T-cell (primary cell): Measurements from ENCODE around the gene PACSIN3. TPM values are rescaled to one million over a fixed set of nuclear protein-coding genes. Genes with fewer than 3 reads are reported as not detected.
"Not testable (repeated sequence)": the region's sequence is repeated elsewhere in the genome, so short reads cannot be mapped to it uniquely, and the experiment has no call there.

ENCODE experiments used
- ATAC-seq, 4 experiments: fragments of 200-7000 bp in 3 of 4; fragments of 150-1000 bp in 1 of 4; cut with Tn5 transposase; replicated peaks in 1 of 4; 1 replicate in 3 of 4; 2 replicates in 1 of 4; pipeline ENCODE4 v1.10.0; 2021; ENCODE audit warnings: moderate library complexity in 3 of 4, mild to moderate bottlenecking in 2 of 4, moderate number of reproducible peaks in 1 of 4
- CTCF ChIA-PET, 2 donors: fragments of 300-600 bp; sonication (Branson Sonifier 250); formaldehyde crosslinking; loops; one replicate each; lab custom pipeline; 2022; ENCODE audit warnings: antibody characterized with exemption in 2 of 2; lab: Charles Lee
- POLR2A ChIA-PET, 2 donors: fragments of 300-600 bp; sonication (Branson Sonifier 250); formaldehyde crosslinking; loops; one replicate each; lab custom pipeline; 2022; ENCODE audit warnings: antibody characterized with exemption in 2 of 2; lab: Charles Lee
- DNase-seq, 35 experiments: peaks; one replicate each; pipeline versions ENCODE4 v3.0.0 to v3.0.0-alpha.2; 2013 to 2023
- H3K27ac ChIP-seq: one replicate; pipeline ENCODE4 v1.5.1; 2013; ENCODE audit warnings: low read length
- H3K27me3 ChIP-seq, 2 experiments: replicated peaks in 1 of 2; 1 replicate in 1 of 2; 2 replicates in 1 of 2; pipeline versions ENCODE4 v1.6.1 to v1.7.0; 2013; ENCODE audit warnings: low read length in 1 of 2, mixed read lengths in 1 of 2; ENCODE audit not compliant: control insufficient read depth in 2 of 2, insufficient read depth in 2 of 2; ENCODE audit errors: extremely low read depth in 1 of 2
- H3K36me3 ChIP-seq, 2 donors: 1 replicate in 1 of 2; 2 replicates in 1 of 2; pipeline versions ENCODE4 v1.6.1 to v1.7.0; 2013; ENCODE audit warnings: low read length in 1 of 2; ENCODE audit not compliant: control insufficient read depth in 2 of 2, insufficient read depth in 1 of 2; ENCODE audit errors: extremely low read depth in 1 of 2
- H3K4me1 ChIP-seq, 2 experiments: 1 replicate in 1 of 2; 2 replicates in 1 of 2; pipeline versions ENCODE4 v1.6.1 to v1.7.0; 2013; ENCODE audit warnings: low read length in 2 of 2, mixed read lengths in 1 of 2; ENCODE audit not compliant: insufficient read depth in 2 of 2, control insufficient read depth in 1 of 2; ENCODE audit errors: extremely low read depth in 1 of 2
- H3K4me3 ChIP-seq, 2 donors: 1 replicate in 1 of 2; 2 replicates in 1 of 2; pipeline versions ENCODE4 v1.5.1 to v1.7.0; 2013; ENCODE audit warnings: mild to moderate bottlenecking in 2 of 2, low read length in 1 of 2, moderate library complexity in 1 of 2; ENCODE audit not compliant: control insufficient read depth in 1 of 2; ENCODE audit errors: extremely low read depth in 1 of 2
- H3K9me3 ChIP-seq: 2 replicates; pipeline ENCODE4 v1.7.0; 2013
- H3K27ac Mint-ChIP-seq, 2 donors: one replicate each; pipeline ENCODE4 v1.8.0; 2020 to 2021; ENCODE audit warnings: mild to moderate bottlenecking in 2 of 2, mixed read lengths in 2 of 2
- H3K27me3 Mint-ChIP-seq, 2 donors: one replicate each; pipeline ENCODE4 v1.8.0; 2021 to 2022; ENCODE audit warnings: mixed read lengths in 2 of 2
- H3K36me3 Mint-ChIP-seq: one replicate; pipeline ENCODE4 v1.8.0; 2021; ENCODE audit warnings: mixed read lengths
- H3K4me1 Mint-ChIP-seq, 3 donors: one replicate each; pipeline ENCODE4 v1.8.0; 2020 to 2022; ENCODE audit warnings: mixed read lengths in 3 of 3, mild to moderate bottlenecking in 1 of 3
- H3K4me3 Mint-ChIP-seq, 3 donors: one replicate each; pipeline ENCODE4 v1.8.0; 2020 to 2022; ENCODE audit warnings: mild to moderate bottlenecking in 3 of 3, mixed read lengths in 3 of 3, moderate library complexity in 3 of 3
- H3K9me3 Mint-ChIP-seq, 3 donors: one replicate each; pipeline ENCODE4 v1.8.0; 2020 to 2022; ENCODE audit warnings: mixed read lengths in 3 of 3
- WGBS: methylation state at CpG from one replicate; pipeline ENCODE4 v1.1.5; 2013; ENCODE audit warnings: missing lambda C conversion rate; ENCODE audit not compliant: insufficient coverage; 5-methylcytosine and 5-hydroxymethylcytosine counted together
- total RNA-seq, 35 experiments: library from RNA in 6 of 35; stranded (reverse) in 6 of 35; fragments of 120-200 nt in 1 of 35; gene quantifications; one replicate each; pipeline versions ENCODE4 v1.2.1 to v1.2.4 and lab custom pipeline; 2013 to 2026

PACSIN3 gene
- total RNA-seq, 5 donors from 2014 or later (not counting 1 experiment from before 2014, with no cell fraction given): 0.49 to 1.9 (median 1.4) TPM; not detected in 1

DNA sequence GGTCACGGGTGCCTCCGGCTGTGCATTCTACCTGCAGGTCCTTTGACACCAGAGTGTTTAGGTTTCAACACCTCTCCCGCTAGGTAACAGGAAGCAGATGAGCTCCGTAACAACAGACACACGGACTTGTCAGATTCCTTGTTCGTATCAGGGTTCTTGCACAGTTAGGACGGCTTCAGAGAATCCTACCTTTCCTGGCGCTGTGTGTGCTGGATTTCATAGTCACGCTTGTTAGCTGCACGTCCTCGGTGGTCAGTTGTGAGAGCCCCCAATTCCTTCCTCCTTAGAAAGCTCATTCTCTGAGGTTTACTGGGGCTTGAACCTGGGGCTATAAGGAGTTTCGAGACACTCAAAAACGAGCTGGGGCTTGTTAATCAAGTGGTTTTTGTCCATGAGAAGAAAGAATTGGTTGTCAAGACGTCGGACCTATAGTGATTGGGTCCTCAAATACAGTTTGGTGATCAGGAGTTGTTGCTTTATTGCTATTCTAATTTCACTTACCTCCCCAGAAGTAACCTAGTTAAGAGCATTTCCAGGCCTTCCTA lies 29.2 kb upstream of the PACSIN3 start:
- CTCF ChIA-PET: interaction anchor here (0.5 to 1.9 kb wide), 13 partner anchors 19 to 1367 kb away, joined by 3 to 11 read pairs (median 4); partner anchors contain the start of gene ACP2 (in 1 of the 2)
- H3K36me3 ChIP-seq: peaks cover 0 to 13% of the 10 kb centered on the region in 2 donors
- POLR2A ChIA-PET: interaction anchor here (0.5 to 2.4 kb wide), 14 partner anchors 14 to 349 kb away, joined by 3 to 10 read pairs (median 4); partner anchors contain the start of gene ACP2 (in 2 of the 2)
- Mint-ChIP-seq H3K9me3 (no peaks in the 10 kb centered on the region), H3K27me3 (no peaks in the 10 kb centered on the region), H3K4me3 (peak overlapping the region; percentile 88 to 98 (median 97)), H3K27ac (peak overlapping the region; percentile 98), H3K36me3 (peaks cover 24% of the 10 kb centered on the region), H3K4me1 (peaks cover 40 to 44% (median 42%) of the 10 kb centered on the region in 3 donors)
- peak overlapping the region; percentile 62 to 82 for H3K4me3 ChIP-seq
- H3K27ac ChIP-seq: peak overlapping the region; percentile 87
- peaks cover 14 to 36% of the 10 kb centered on the region in 2 experiments for H3K4me1 ChIP-seq
- DNase-seq (peak in 1 of 35 experiments; percentile 52), ATAC-seq (peak in 2 of 4 experiments; percentile 46 to 51)
- 0% methylated on average over 7 of the region's 15 CpGs for WGBS
- H3K9me3 ChIP-seq: no peaks in the 10 kb centered on the region
- no peaks in the 10 kb centered on the region for H3K27me3 ChIP-seq

- Mint-ChIP-seq H3K27ac (peak overlapping the region; percentile 99 to 100), H3K4me3 (peak overlapping the region; percentile 88 to 98 (median 97)), H3K9me3 (no peaks in the 10 kb centered on the region), H3K4me1 (peaks cover 35 to 38% (median 37%) of the 10 kb centered on the region in 3 donors), H3K36me3 (peaks cover 15% of the 10 kb centered on the region), H3K27me3 (no peaks in the 10 kb centered on the region)
- peaks cover 0 to 7% of the 10 kb centered on the region in 2 donors for H3K36me3 ChIP-seq
- H3K27me3 ChIP-seq: no peaks in the 10 kb centered on the region
- peak overlapping the region; percentile 62 to 82 for H3K4me3 ChIP-seq
- CTCF ChIA-PET: interaction anchor here (0.6 to 1.9 kb wide), 10 partner anchors 20 to 1087 kb away, joined by 3 to 11 read pairs (median 5); no protein-coding TSS in a partner anchor
- peak; percentile 62 to 87 (median 77) for DNase-seq
- H3K4me1 ChIP-seq: peaks cover 14 to 36% of the 10 kb centered on the region in 2 experiments
- 13% methylated on average over 14 of the region's 20 CpGs for WGBS
- H3K27ac ChIP-seq: peak overlapping the region; percentile 87
- no peaks in the 10 kb centered on the region for H3K9me3 ChIP-seq
- POLR2A ChIA-PET: interaction anchor here (0.5 to 2.4 kb wide), 10 partner anchors 9 to 355 kb away, joined by 3 to 10 read pairs (median 4); partner anchors contain the start of gene ACP2 (in 1 of the 2)
- ATAC-seq: peak; percentile 75 to 81 (median 78)
Observed at GRCh38 chr11:47213950-47214565, 27.8 kb upstream of the PACSIN3 start.

- H3K36me3 Mint-ChIP-seq: peaks cover 9% of the 10 kb centered on the region
- ChIA-PET CTCF (no interaction called here), POLR2A (no interaction called here)
- H3K9me3 Mint-ChIP-seq: no peaks in the 10 kb centered on the region
- no peaks in the 10 kb centered on the region for H3K27me3 Mint-ChIP-seq
- no peak for ATAC-seq
- H3K27ac ChIP-seq: no peak overlapping the region
- DNase-seq: no peak
- peaks cover 14 to 36% of the 10 kb centered on the region in 2 experiments for H3K4me1 ChIP-seq
- no peak overlapping the region for H3K4me3 ChIP-seq
- H3K4me3 Mint-ChIP-seq: no peak overlapping the region
- no peaks in the 10 kb centered on the region for H3K27me3 ChIP-seq
- H3K27ac Mint-ChIP-seq: no peak overlapping the region
- whole genome bisulfite sequencing: 100% methylated on average over 8 of the region's 12 CpGs
- H3K4me1 Mint-ChIP-seq: peaks cover 28 to 30% (median 29%) of the 10 kb centered on the region in 3 donors
- H3K9me3 ChIP-seq: no peaks in the 10 kb centered on the region
- H3K36me3 ChIP-seq: peaks cover 0 to under 1% of the 10 kb centered on the region in 2 donors
Observed at GRCh38 chr11:47212938-47213337, 26.7 kb upstream of the PACSIN3 start.

- no peak for DNase-seq
Observed at GRCh38 chr11:47208628-47209027, 22.4 kb upstream of the PACSIN3 start.

GRCh38 chr11:47208008-47208552 lies 21.8 kb upstream of the PACSIN3 start:
- CTCF ChIA-PET: interaction anchor here in 1 of 2 donors (1.6 kb wide), 1 partner anchor 51 kb away, joined by 4 read pairs; no protein-coding TSS in a partner anchor
- 92% methylated on average over 5 of the region's 13 CpGs for WGBS
- DNase-seq: not testable (repeated sequence)

More at GRCh38 chr11:47208628-47209027, 22.4 kb upstream of the PACSIN3 start:
- no peak overlapping the region for H3K27ac ChIP-seq
- Mint-ChIP-seq H3K9me3 (no peaks in the 10 kb centered on the region), H3K4me1 (peaks cover 0 to 1% (median 0%) of the 10 kb centered on the region in 3 donors), H3K4me3 (no peak overlapping the region), H3K36me3 (no peaks in the 10 kb centered on the region), H3K27me3 (no peaks in the 10 kb centered on the region), H3K27ac (no peak overlapping the region)
- WGBS: 100% methylated on average over 4 of the region's 5 CpGs
- no peak overlapping the region for H3K4me3 ChIP-seq
- ATAC-seq: no peak
- H3K36me3 ChIP-seq: no peaks in the 10 kb centered on the region
- H3K9me3 ChIP-seq: no peaks in the 10 kb centered on the region
- peaks cover 0 to 4% of the 10 kb centered on the region in 2 experiments for H3K4me1 ChIP-seq
- CTCF ChIA-PET: no interaction called here
- peaks cover 0 to 3% of the 10 kb centered on the region in 2 experiments for H3K27me3 ChIP-seq
- POLR2A ChIA-PET: no interaction called here

DNA sequence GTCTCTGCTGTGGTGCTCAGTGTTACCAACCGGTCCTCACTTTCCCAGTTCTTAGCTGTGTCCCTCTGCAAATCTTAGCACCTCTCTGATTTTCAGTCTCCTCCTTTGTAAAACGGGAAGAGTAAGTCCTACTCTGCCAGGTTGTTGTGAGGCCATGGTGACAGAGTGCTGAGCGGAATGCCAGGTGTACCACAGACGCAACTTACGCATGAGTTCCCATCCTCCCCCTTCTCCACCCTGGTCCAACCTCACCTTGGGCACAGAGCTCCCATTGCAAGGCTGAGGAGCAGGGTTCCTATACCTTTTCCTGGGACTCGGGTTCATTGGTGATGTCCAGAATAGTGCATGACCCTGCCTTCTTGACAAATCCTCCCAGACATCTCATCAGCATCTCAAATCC lies 21.2 kb upstream of the PACSIN3 start:
- Histone ChIP-seq H3K27me3 (peaks cover 0 to 3% of the 10 kb centered on the region in 2 experiments), H3K9me3 (no peaks in the 10 kb centered on the region), H3K4me3 (no peak overlapping the region), H3K27ac (no peak overlapping the region), H3K36me3 (no peaks in the 10 kb centered on the region), H3K4me1 (no peaks in the 10 kb centered on the region)
- Mint-ChIP-seq H3K27me3 (no peaks in the 10 kb centered on the region), H3K4me3 (no peak overlapping the region), H3K4me1 (no peaks in the 10 kb centered on the region), H3K27ac (no peak overlapping the region), H3K9me3 (no peaks in the 10 kb centered on the region), H3K36me3 (no peaks in the 10 kb centered on the region)
- no peak for DNase-seq
- POLR2A ChIA-PET: interaction anchor here in 1 of 2 donors (0.6 kb wide), 1 partner anchor 501 kb away, joined by 3 read pairs; no protein-coding TSS in a partner anchor
- ATAC-seq: no peak
- WGBS: 96% methylated on average over 4 of the region's 6 CpGs
- CTCF ChIA-PET: interaction anchor here (0.6 to 1.6 kb wide), 3 partner anchors 26 to 286 kb away, joined by 3 to 4 read pairs (median 4); no protein-coding TSS in a partner anchor

More at GRCh38 chr11:47208008-47208552, 21.8 kb upstream of the PACSIN3 start:
- POLR2A ChIA-PET: interaction anchor here in 1 of 2 donors (0.6 kb wide), 1 partner anchor 501 kb away, joined by 3 read pairs; no protein-coding TSS in a partner anchor
- not testable (repeated sequence) for ATAC-seq, H3K9me3 Mint-ChIP-seq, H3K4me1 ChIP-seq, H3K4me1 Mint-ChIP-seq, H3K4me3 Mint-ChIP-seq, H3K4me3 ChIP-seq, H3K27me3 Mint-ChIP-seq, H3K27ac ChIP-seq, H3K36me3 Mint-ChIP-seq, H3K27me3 ChIP-seq, H3K27ac Mint-ChIP-seq, H3K36me3 ChIP-seq, H3K9me3 ChIP-seq
